Keratinocyte (primary cell): Measurements from ENCODE around the gene CECR2. TPM values are rescaled to one million over a fixed set of nuclear protein-coding genes. Genes with fewer than 3 reads are reported as not detected.

Experiments used
- DNase-seq: peaks from one replicate; pipeline ENCODE4 v3.0.0-alpha.2; 2011; ENCODE audit warnings: low read depth, missing footprints, low spot score
- FAIRE-seq: peaks from 2 replicates; lab custom pipeline; 2011; peaks lifted over from hg19 to GRCh38; lab: Jason Lieb, UNC
- H2AFZ ChIP-seq: 2 replicates; pipeline ENCODE4 v1.6.0; 2012; ENCODE audit warnings: low read length, control low read depth, inconsistent platforms; ENCODE audit not compliant: control insufficient read depth
- H3K27ac ChIP-seq: 2 replicates; pipeline ENCODE4 v1.5.1; 2011; ENCODE audit warnings: low read length; ENCODE audit not compliant: control insufficient read depth, insufficient read depth
- H3K27me3 ChIP-seq: 3 replicates; pipeline ENCODE4 v1.6.0; 2011; ENCODE audit warnings: low read length; ENCODE audit not compliant: control insufficient read depth, insufficient read depth; ENCODE audit errors: extremely low read depth
- H3K36me3 ChIP-seq, 2 experiments: 2 replicates in 1 of 2; 3 replicates in 1 of 2; pipeline ENCODE4 v1.5.1; 2011; ENCODE audit warnings: low read length in 2 of 2, mild to moderate bottlenecking in 1 of 2; ENCODE audit not compliant: control insufficient read depth in 2 of 2, insufficient read depth in 2 of 2; ENCODE audit errors: extremely low read depth in 1 of 2
- H3K4me1 ChIP-seq: 3 replicates; pipeline ENCODE4 v1.5.1; 2011; ENCODE audit warnings: low read length; ENCODE audit not compliant: control insufficient read depth, insufficient read depth; ENCODE audit errors: extremely low read depth
- H3K4me2 ChIP-seq: 3 replicates; pipeline ENCODE4 v1.6.0; 2011; ENCODE audit warnings: low read depth, low read length; ENCODE audit not compliant: control insufficient read depth, insufficient read depth; ENCODE audit errors: extremely low read depth
- H3K4me3 ChIP-seq, 3 experiments: fragments of 200-600 bp in 1 of 3; sonication (generic) in 1 of 3; 2 replicates in 2 of 3; 3 replicates in 1 of 3; pipeline ENCODE4 v1.5.1; 2011 to 2016; ENCODE audit warnings: low read length in 3 of 3, mild to moderate bottlenecking in 3 of 3, control low read depth in 2 of 3, inconsistent platforms in 1 of 3, low read depth in 1 of 3, mixed read lengths in 1 of 3, mixed run types in 1 of 3, moderate library complexity in 1 of 3; ENCODE audit not compliant: control insufficient read depth in 2 of 3, insufficient read depth in 2 of 3; ENCODE audit errors: extremely low read depth in 1 of 3
- H3K79me2 ChIP-seq: 2 replicates; pipeline ENCODE4 v1.6.0; 2012; ENCODE audit warnings: low read length; ENCODE audit not compliant: control insufficient read depth, insufficient read depth
- H3K9ac ChIP-seq: 3 replicates; pipeline ENCODE4 v1.6.0; 2011; ENCODE audit warnings: low read length; ENCODE audit not compliant: control insufficient read depth, insufficient read depth; ENCODE audit errors: extremely low read depth
- H3K9me1 ChIP-seq: 3 replicates; pipeline ENCODE4 v1.6.0; 2011; ENCODE audit warnings: low read length; ENCODE audit not compliant: control insufficient read depth, insufficient read depth; ENCODE audit errors: extremely low read depth
- H3K9me3 ChIP-seq: 2 replicates; pipeline ENCODE4 v1.5.1; 2012; ENCODE audit warnings: low read depth, low read length; ENCODE audit not compliant: control insufficient read depth
- H4K20me1 ChIP-seq: 3 replicates; pipeline ENCODE4 v1.6.0; 2011; ENCODE audit warnings: low read length; ENCODE audit not compliant: control insufficient read depth, insufficient read depth; ENCODE audit errors: extremely low read depth
- EZH2 ChIP-seq: IDR thresholded peaks from one replicate; pipeline ENCODE4 v1.6.1; 2012; ENCODE audit warnings: inconsistent platforms, mild to moderate bottlenecking, low read length, moderate library complexity
- dilution Hi-C: fragments of 300-500 bp; cut with MboI; formaldehyde crosslinking; loops from one replicate; pipeline ENCODE4 v1.7.0; 2020; ENCODE audit warnings: low sequenced_read_pairs; ENCODE audit not compliant: extremely low pct_ligation_motif_present
- polyA plus RNA-seq, 5 experiments: library from polyadenylated mRNA; depleted of rRNA in 3 of 5; stranded (reverse) in 3 of 5; stranded (forward) in 1 of 5; unstranded in 1 of 5; fragments of >200 nt; gene quantifications; 1 replicate in 1 of 5; 2 replicates in 3 of 5; 3 replicates in 1 of 5; pipeline versions ENCODE4 v1.2.1 to v1.2.3, GENCODE V29; 2011 to 2012; ENCODE audit warnings: missing spikeins in 2 of 5, low read depth in 1 of 5, low replicate concordance in 1 of 5
- TF ChIP-seq, protein P1 (sequence below), 3 experiments: IDR thresholded peaks in 1 of 3; conservative IDR thresholded peaks in 1 of 3; optimal IDR thresholded peaks in 1 of 3; 2 replicates in 2 of 3; 3 replicates in 1 of 3; pipeline versions ENCODE3 to v1.5.1; 2011; ENCODE audit warnings: low read length in 3 of 3, mild to moderate bottlenecking in 3 of 3, moderate library complexity in 2 of 3, control low read depth in 1 of 3, inconsistent platforms in 1 of 3; ENCODE audit not compliant: insufficient read depth in 2 of 3; ENCODE audit errors: extremely low read depth in 1 of 3

Gene CECR2
- polyA plus RNA-seq, 1 donor (not counting 4 experiments of a cell fraction or from before 2014, with no cell fraction given), result not detected

DNA sequence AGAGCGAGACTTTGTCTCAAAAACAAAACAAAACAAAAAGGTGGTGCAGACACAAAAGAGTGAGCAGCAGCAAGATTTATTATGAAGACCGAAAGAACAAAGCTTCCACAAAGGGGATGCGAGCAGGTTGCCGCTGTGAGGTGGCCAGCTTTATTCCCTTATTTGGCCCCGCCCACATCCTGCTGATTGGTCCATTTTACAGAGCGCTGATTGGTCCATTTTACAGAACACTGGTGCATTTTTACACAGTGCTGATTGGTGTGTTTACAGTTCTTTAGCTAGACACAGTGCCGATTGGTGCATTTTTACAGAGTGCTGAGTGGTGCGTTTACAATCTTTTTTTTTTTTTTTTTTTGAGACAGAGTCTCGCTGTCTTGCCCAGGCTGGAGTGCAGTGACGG lies 77.4 kb downstream of the CECR2 start:
- Histone ChIP-seq H3K27me3 (no peaks in the 10 kb centered on the region), H3K4me2 (no peak overlapping the region), H3K4me3 (no peak overlapping the region), H2AFZ (no peak overlapping the region), H3K36me3 (no peaks in the 10 kb centered on the region), H4K20me1 (no peaks in the 10 kb centered on the region), H3K79me2 (no peaks in the 10 kb centered on the region), H3K9me3 (no peaks in the 10 kb centered on the region), H3K27ac (no peak overlapping the region), H3K4me1 (no peaks in the 10 kb centered on the region), H3K9me1 (no peaks in the 10 kb centered on the region), H3K9ac (no peak overlapping the region)
- TF ChIP-seq, protein P1, sequence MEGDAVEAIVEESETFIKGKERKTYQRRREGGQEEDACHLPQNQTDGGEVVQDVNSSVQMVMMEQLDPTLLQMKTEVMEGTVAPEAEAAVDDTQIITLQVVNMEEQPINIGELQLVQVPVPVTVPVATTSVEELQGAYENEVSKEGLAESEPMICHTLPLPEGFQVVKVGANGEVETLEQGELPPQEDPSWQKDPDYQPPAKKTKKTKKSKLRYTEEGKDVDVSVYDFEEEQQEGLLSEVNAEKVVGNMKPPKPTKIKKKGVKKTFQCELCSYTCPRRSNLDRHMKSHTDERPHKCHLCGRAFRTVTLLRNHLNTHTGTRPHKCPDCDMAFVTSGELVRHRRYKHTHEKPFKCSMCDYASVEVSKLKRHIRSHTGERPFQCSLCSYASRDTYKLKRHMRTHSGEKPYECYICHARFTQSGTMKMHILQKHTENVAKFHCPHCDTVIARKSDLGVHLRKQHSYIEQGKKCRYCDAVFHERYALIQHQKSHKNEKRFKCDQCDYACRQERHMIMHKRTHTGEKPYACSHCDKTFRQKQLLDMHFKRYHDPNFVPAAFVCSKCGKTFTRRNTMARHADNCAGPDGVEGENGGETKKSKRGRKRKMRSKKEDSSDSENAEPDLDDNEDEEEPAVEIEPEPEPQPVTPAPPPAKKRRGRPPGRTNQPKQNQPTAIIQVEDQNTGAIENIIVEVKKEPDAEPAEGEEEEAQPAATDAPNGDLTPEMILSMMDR (optimal IDR thresholded peaks at IDR 0.05 in 1 of 3, IDR thresholded peaks at IDR 0.05 in 1 of 3, conservative IDR thresholded peaks at IDR 0.05 in 1 of 3; ENCODE audit: extremely low read depth in 1 of 3, insufficient read depth in 2 of 3, low read length in 3 of 3), result no peak
- TF ChIP-seq EZH2, result no peak
- no peak for DNase-seq
- no peak for FAIRE-seq
- dilution Hi-C loops, result no loop called here

DNA sequence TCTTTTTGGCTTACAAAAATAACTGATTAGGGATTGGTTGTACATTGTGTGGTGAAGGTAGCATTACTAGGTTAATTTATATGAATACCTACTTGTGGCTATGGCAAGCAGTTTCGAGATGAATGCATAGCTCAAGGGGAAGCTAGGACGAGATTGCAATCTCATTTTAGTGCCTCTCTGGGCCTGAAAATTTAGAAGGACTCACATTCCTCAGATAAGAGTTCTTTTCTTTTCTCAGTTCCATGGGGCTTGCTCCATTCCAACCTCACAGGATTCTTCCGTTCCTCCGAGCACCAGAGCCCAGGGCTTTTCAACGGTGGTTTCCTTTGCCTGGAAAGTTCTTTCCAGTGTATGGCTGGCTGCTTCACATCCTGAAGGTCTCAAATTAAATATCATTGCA lies 82.1 kb downstream of the CECR2 start:
- Histone ChIP-seq H3K27ac (no peak overlapping the region), H3K4me3 (no peak overlapping the region), H3K27me3 (no peaks in the 10 kb centered on the region), H2AFZ (no peak overlapping the region), H3K79me2 (no peaks in the 10 kb centered on the region), H3K4me1 (peaks cover 3% of the 10 kb centered on the region), H3K9me1 (no peaks in the 10 kb centered on the region), H4K20me1 (no peaks in the 10 kb centered on the region), H3K4me2 (no peak overlapping the region), H3K9me3 (peaks cover 4% of the 10 kb centered on the region), H3K9ac (no peak overlapping the region), H3K36me3 (no peaks in the 10 kb centered on the region)
- no peak for FAIRE-seq
- dilution Hi-C loops, result no loop called here
- DNase-seq, result no peak
- TF ChIP-seq, protein P1 (optimal IDR thresholded peaks at IDR 0.05 in 1 of 3, IDR thresholded peaks at IDR 0.05 in 1 of 3, conservative IDR thresholded peaks at IDR 0.05 in 1 of 3; ENCODE audit: extremely low read depth in 1 of 3, insufficient read depth in 2 of 3, low read length in 3 of 3), result no peak
- no peak for TF ChIP-seq EZH2
